H9 (cell line): ENCODE measurements around the gene TRAF2. TPM values are rescaled to one million over a fixed set of nuclear protein-coding genes. Genes with fewer than 3 reads are reported as not detected.

Experiments used
- DNase-seq: peaks from one replicate; pipeline ENCODE4 v3.0.0-alpha.2; 2017
- H2AFZ ChIP-seq: one replicate; pipeline ENCODE4 v1.6.1; 2013; ENCODE audit warnings: mild to moderate bottlenecking, low read length, control low read depth, moderate library complexity
- H2AK5ac ChIP-seq: 2 replicates; pipeline ENCODE4 v1.6.1; 2013; ENCODE audit warnings: low read length, control low read depth, mixed read lengths; ENCODE audit not compliant: insufficient read length
- H2BK120ac ChIP-seq: one replicate; pipeline ENCODE4 v1.6.1; 2013; ENCODE audit warnings: low read depth, mild to moderate bottlenecking, low read length, control low read depth, inconsistent platforms; ENCODE audit not compliant: poor library complexity, severe bottlenecking
- H2BK12ac ChIP-seq: 2 replicates; pipeline ENCODE4 v1.6.1; 2013; ENCODE audit warnings: low read length, control low read depth, mixed read lengths, low read depth; ENCODE audit not compliant: insufficient read length
- H2BK15ac ChIP-seq: 2 replicates; pipeline ENCODE4 v1.6.1; 2013; ENCODE audit warnings: low read depth, low read length, control low read depth
- H2BK20ac ChIP-seq: one replicate; pipeline ENCODE4 v1.6.1; 2013; ENCODE audit warnings: low read depth, mild to moderate bottlenecking, low read length, control low read depth, inconsistent platforms; ENCODE audit not compliant: poor library complexity, severe bottlenecking
- H2BK5ac ChIP-seq: 2 replicates; pipeline ENCODE4 v1.6.1; 2013; ENCODE audit warnings: low read length, control low read depth, mixed read lengths; ENCODE audit not compliant: insufficient read length
- H3K14ac ChIP-seq: 2 replicates; pipeline ENCODE4 v1.6.1; 2013; ENCODE audit warnings: low read length, control low read depth; ENCODE audit not compliant: insufficient read depth
- H3K18ac ChIP-seq: 2 replicates; pipeline ENCODE4 v1.6.1; 2013; ENCODE audit warnings: low read depth, mild to moderate bottlenecking, mixed read lengths, low read length, control low read depth; ENCODE audit not compliant: insufficient read length
- H3K23ac ChIP-seq: 2 replicates; pipeline ENCODE4 v1.6.1; 2013; ENCODE audit warnings: low read length, control low read depth, mixed read lengths, low read depth; ENCODE audit not compliant: insufficient read length
- H3K23me2 ChIP-seq: 2 replicates; pipeline ENCODE4 v1.6.1; 2013; ENCODE audit warnings: low read depth, mild to moderate bottlenecking, mixed read lengths, low read length, control low read depth; ENCODE audit not compliant: insufficient read length, poor library complexity, severe bottlenecking
- H3K27ac ChIP-seq: 2 replicates; pipeline ENCODE4 v1.5.1; 2013; ENCODE audit warnings: low read length, control low read depth, mixed read lengths, low read depth; ENCODE audit not compliant: insufficient read length
- H3K27me3 ChIP-seq: 2 replicates; pipeline ENCODE4 v1.6.1; 2013; ENCODE audit warnings: low read length, control low read depth, inconsistent platforms; ENCODE audit not compliant: insufficient read depth
- H3K4ac ChIP-seq: 2 replicates; pipeline ENCODE4 v1.6.1; 2013; ENCODE audit warnings: low read depth, mild to moderate bottlenecking, control low read depth, inconsistent platforms, low read length, moderate library complexity
- H3K4me1 ChIP-seq: 2 replicates; pipeline ENCODE4 v1.6.1; 2013; ENCODE audit warnings: low read length, control low read depth, inconsistent platforms; ENCODE audit not compliant: insufficient read depth
- H3K4me2 ChIP-seq: 2 replicates; pipeline ENCODE4 v1.6.1; 2013; ENCODE audit warnings: low read length, control low read depth, mixed read lengths; ENCODE audit not compliant: insufficient read length, insufficient read depth
- H3K56ac ChIP-seq: 2 replicates; pipeline ENCODE4 v1.6.1; 2013; ENCODE audit warnings: low read depth, mild to moderate bottlenecking, mixed read lengths, low read length, control low read depth; ENCODE audit not compliant: insufficient read length
- H3K79me1 ChIP-seq: 2 replicates; pipeline ENCODE4 v1.6.1; 2013; ENCODE audit warnings: low read depth, mild to moderate bottlenecking, moderate library complexity, low read length, control low read depth, inconsistent platforms; ENCODE audit not compliant: insufficient read depth, poor library complexity, severe bottlenecking
- H3K79me2 ChIP-seq: 2 replicates; pipeline ENCODE4 v1.6.1; 2013; ENCODE audit warnings: low read length, control low read depth, inconsistent platforms; ENCODE audit not compliant: insufficient read depth
- H3K9ac ChIP-seq: 2 replicates; pipeline ENCODE4 v1.6.1; 2013; ENCODE audit warnings: low read length, control low read depth, mixed read lengths; ENCODE audit not compliant: insufficient read length; ENCODE audit errors: extremely low read depth
- H3K9me3 ChIP-seq: one replicate; pipeline ENCODE4 v1.6.1; 2013; ENCODE audit warnings: low read depth, low read length, inconsistent platforms; ENCODE audit not compliant: control insufficient read depth
- H3T11ph ChIP-seq: one replicate; pipeline ENCODE4 v1.6.1; 2013; ENCODE audit warnings: mild to moderate bottlenecking, low read length, control low read depth, inconsistent platforms
- H4K20me1 ChIP-seq: one replicate; pipeline ENCODE4 v1.6.1; 2013; ENCODE audit not compliant: control insufficient read depth, insufficient read length, insufficient read depth
- H4K5ac ChIP-seq: 2 replicates; pipeline ENCODE4 v1.6.1; 2013; ENCODE audit warnings: low read depth, mild to moderate bottlenecking, mixed read lengths, low read length, control low read depth; ENCODE audit not compliant: insufficient read length
- H4K8ac ChIP-seq: replicated peaks from 2 replicates; pipeline ENCODE4 v1.6.1; 2013; ENCODE audit warnings: low read length, control low read depth, mixed read lengths, low read depth; ENCODE audit not compliant: insufficient read length
- H4K91ac ChIP-seq: 2 replicates; pipeline ENCODE4 v1.6.1; 2013; ENCODE audit warnings: low read depth, mild to moderate bottlenecking, moderate library complexity, mixed read lengths, low read length, control low read depth; ENCODE audit not compliant: insufficient read length
- H3K27ac Mint-ChIP-seq, 3 experiments: 2 replicates in 2 of 3; 3 replicates in 1 of 3; pipeline ENCODE4 v1.8.0; 2020 to 2021; ENCODE audit warnings: mixed read lengths in 3 of 3, mild to moderate bottlenecking in 1 of 3, moderate library complexity in 1 of 3
- H3K27me3 Mint-ChIP-seq: 2 replicates; pipeline ENCODE4 v1.8.0; 2021; ENCODE audit warnings: low read depth, mild to moderate bottlenecking, moderate library complexity, mixed read lengths
- H3K36me3 Mint-ChIP-seq, 3 experiments: 2 replicates in 2 of 3; 3 replicates in 1 of 3; pipeline ENCODE4 v1.8.0; 2020 to 2021; ENCODE audit warnings: low read depth in 3 of 3, mixed read lengths in 3 of 3; ENCODE audit not compliant: insufficient read depth in 1 of 3
- H3K4me1 Mint-ChIP-seq, 2 experiments: 2 replicates each; pipeline ENCODE4 v1.8.0; 2020; ENCODE audit warnings: mixed read lengths in 2 of 2
- H3K4me3 Mint-ChIP-seq, 2 experiments: 2 replicates in 1 of 2; 3 replicates in 1 of 2; pipeline ENCODE4 v1.8.0; 2020 to 2021; ENCODE audit warnings: mild to moderate bottlenecking in 2 of 2, mixed read lengths in 2 of 2, moderate library complexity in 1 of 2
- H3K9me3 Mint-ChIP-seq, 2 experiments: 2 replicates in 1 of 2; 3 replicates in 1 of 2; pipeline ENCODE4 v1.8.0; 2020; ENCODE audit warnings: mild to moderate bottlenecking in 2 of 2, mixed read lengths in 2 of 2, moderate library complexity in 1 of 2
- CTCF ChIP-seq: fragments of 200-600 bp; sonication (generic); conservative IDR thresholded peaks from 3 replicates; pipeline ENCODE4 v1.8.0; 2021; ENCODE audit warnings: antibody characterized with exemption, mild to moderate bottlenecking
- WGBS: extraction: QIAGEN DNeasy Blood & Tissue Kit; methylation state at CpG from one replicate; pipeline ENCODE4 v1.1.7; 2013; ENCODE audit warnings: missing lambda C conversion rate, low lambda C conversion rate, mixed read lengths; ENCODE audit not compliant: insufficient read length; ENCODE audit errors: extremely low coverage; 5-methylcytosine and 5-hydroxymethylcytosine counted together
- total RNA-seq: library from RNA; stranded (reverse); gene quantifications from 2 replicates; pipeline ENCODE4 v1.2.1, GENCODE V29; 2021

Gene TRAF2
- total RNA-seq, 1 experiment from 2014 or later = 48.8 TPM

- no peak overlapping the region for H3K23ac ChIP-seq
- no peaks in the 10 kb centered on the region for H3K4me1 Mint-ChIP-seq
- no peak overlapping the region for H2BK15ac ChIP-seq
- no peak for TF ChIP-seq CTCF
- no peak overlapping the region for H4K8ac ChIP-seq
- no peak overlapping the region for H3T11ph ChIP-seq
- H3K4me3 Mint-ChIP-seq = no peak overlapping the region
- H3K27ac ChIP-seq = no peak overlapping the region
- H3K79me1 ChIP-seq = no peaks in the 10 kb centered on the region
- H3K4ac ChIP-seq = no peak overlapping the region
- H4K5ac ChIP-seq = no peak overlapping the region
- H3K14ac ChIP-seq = no peak overlapping the region
- no peak overlapping the region for H2AK5ac ChIP-seq
- no peaks in the 10 kb centered on the region for H4K20me1 ChIP-seq
- no CpG with 5 or more reads among the region's 20 CpGs for WGBS
- H2BK5ac ChIP-seq = no peak overlapping the region
- no peak overlapping the region for H3K18ac ChIP-seq
- H4K91ac ChIP-seq = no peak overlapping the region
- no peaks in the 10 kb centered on the region for H3K27me3 ChIP-seq
- H3K4me1 ChIP-seq = no peaks in the 10 kb centered on the region
- H2BK12ac ChIP-seq = no peak overlapping the region
- no peak overlapping the region for H3K9ac ChIP-seq
- H2AFZ ChIP-seq = no peak overlapping the region
- no peaks in the 10 kb centered on the region for H3K23me2 ChIP-seq
- no peak overlapping the region for H3K27ac Mint-ChIP-seq
- H3K9me3 Mint-ChIP-seq = no peaks in the 10 kb centered on the region
- peaks cover 13 to 35% (median 29%) of the 10 kb centered on the region in 3 experiments for H3K36me3 Mint-ChIP-seq
- H3K4me2 ChIP-seq = no peak overlapping the region
- no peak overlapping the region for H2BK120ac ChIP-seq
- no peak overlapping the region for H2BK20ac ChIP-seq
- H3K27me3 Mint-ChIP-seq = no peaks in the 10 kb centered on the region; the same call in 1 of the 2 replicates
- H3K79me2 ChIP-seq = no peaks in the 10 kb centered on the region
- DNase-seq = no peak
- H3K56ac ChIP-seq = no peak overlapping the region
- H3K9me3 ChIP-seq = no peaks in the 10 kb centered on the region
Observed at GRCh38 chr9:136858844-136859757, 27.2 kb upstream of the TRAF2 start.
